GM19468 (cell line): Measurements from ENCODE around the gene RESP18.

Experiments
- ATAC-seq: cut with Tn5 transposase; IDR thresholded peaks from one replicate; pipeline ENCODE4 v1.9.1; 2021; ENCODE audit warnings: mild to moderate bottlenecking, moderate library complexity, moderate number of reproducible peaks; ENCODE audit not compliant: unreplicated experiment; ENCODE audit errors: extremely low read depth

The RESP18 gene

GRCh38 chr2:219280651-219281050 lies 51.9 kb downstream of the RESP18 start:
- ATAC-seq, result no peak

- ATAC-seq, result no peak
These were observed 52.5 kb downstream of the RESP18 start for GRCh38 chr2:219279916-219280516.

GRCh38 chr2:219279151-219279915 lies 53.2 kb downstream of the RESP18 start, which contains the start of gene DNAJB2:
Gene DNAJB2 (plus strand): TSS chr2:219279366. CDS start chr2:219279834, 468 bp downstream.
- peak; percentile 90 for ATAC-seq

- no peak for ATAC-seq
These were observed 53.8 kb downstream of the RESP18 start for GRCh38 chr2:219278655-219279150.

- ATAC-seq, result no peak
These were observed 54.6 kb downstream of the RESP18 start for GRCh38 chr2:219277703-219278654.
